ENCODE measurements around the gene PIERCE2. TPM values are rescaled to one million over a fixed set of nuclear protein-coding genes. Genes with fewer than 3 reads are reported as not detected.
"Not testable (repeated sequence)": the region's sequence is repeated elsewhere in the genome, so short reads cannot be mapped to it uniquely, and the experiment has no call there.

The PIERCE2 gene
- total and polyA plus RNA-seq, 2 experiments from 2014 or later = 2.6 to 3.8 TPM

GRCh38 chr15:55446379-55447029, 38.2 kb downstream of the PIERCE2 start:
- H3K4me1 ChIP-seq (ENCODE audit: insufficient read depth); H3K4me3 Mint-ChIP-seq; H3K27ac Mint-ChIP-seq; H3K4me2 ChIP-seq; ATAC-seq; H3K9me2 ChIP-seq (ENCODE audit: insufficient read depth); H3K27me3 Mint-ChIP-seq (ENCODE audit: insufficient read depth, low read depth, poor library complexity); H4K20me1 ChIP-seq (replicated peaks; ENCODE audit: insufficient read depth); DNase-seq (ENCODE audit: low spot score); H3K27ac ChIP-seq (ENCODE audit: low read depth); H3K4me1 Mint-ChIP-seq; H3K27me3 ChIP-seq (ENCODE audit: insufficient read depth); H3K36me3 ChIP-seq (ENCODE audit: insufficient read depth); H3K79me2 ChIP-seq (replicated peaks; ENCODE audit: insufficient read depth); H3K4me3 ChIP-seq; H3F3A ChIP-seq (replicated peaks; ENCODE audit: low read depth); H2AFZ ChIP-seq: not testable (repeated sequence)
- Mint-ChIP-seq H3K9me3 (peaks cover 55% of the 10 kb centered on the region), H3K36me3 (ENCODE audit: low read depth) (peaks cover 28% of the 10 kb centered on the region)

- H3K4me2 ChIP-seq; H3K27ac ChIP-seq (ENCODE audit: low read depth); H3K4me1 Mint-ChIP-seq; H3K79me2 ChIP-seq (replicated peaks; ENCODE audit: insufficient read depth); H4K20me1 ChIP-seq (replicated peaks; ENCODE audit: insufficient read depth); H3K4me1 ChIP-seq (ENCODE audit: insufficient read depth); ATAC-seq; H3K4me3 ChIP-seq; H3K36me3 ChIP-seq (ENCODE audit: insufficient read depth); H3K9me2 ChIP-seq (ENCODE audit: insufficient read depth); H3F3A ChIP-seq (replicated peaks; ENCODE audit: low read depth); H3K27me3 ChIP-seq (ENCODE audit: insufficient read depth); H3K27me3 Mint-ChIP-seq (ENCODE audit: insufficient read depth, low read depth, poor library complexity); H3K4me3 Mint-ChIP-seq; H3K27ac Mint-ChIP-seq; DNase-seq (ENCODE audit: low spot score); H2AFZ ChIP-seq: not testable (repeated sequence)
- Mint-ChIP-seq H3K36me3 (ENCODE audit: low read depth) (peaks cover 28% of the 10 kb centered on the region), H3K9me3 (peaks cover 50% of the 10 kb centered on the region)
These were observed 38.7 kb downstream of the PIERCE2 start for GRCh38 chr15:55447030-55447394.

GRCh38 chr15:55457401-55458022, 49.2 kb downstream of the PIERCE2 start:
- H3K4me1 Mint-ChIP-seq = no peaks in the 10 kb centered on the region
- peaks cover 3% of the 10 kb centered on the region; the same call in 2 of the 3 replicates for H3K9me3 Mint-ChIP-seq
- Histone ChIP-seq H3F3A (replicated peaks; ENCODE audit: low read depth) (no peaks in the 10 kb centered on the region), H3K4me2 (no peak overlapping the region), H3K27me3 (ENCODE audit: insufficient read depth) (no peaks in the 10 kb centered on the region), H3K79me2 (replicated peaks; ENCODE audit: insufficient read depth) (no peaks in the 10 kb centered on the region), H3K4me1 (ENCODE audit: insufficient read depth) (no peaks in the 10 kb centered on the region), H3K9me2 (ENCODE audit: insufficient read depth) (no peaks in the 10 kb centered on the region), H3K36me3 (ENCODE audit: insufficient read depth) (no peaks in the 10 kb centered on the region), H3K4me3 (no peak overlapping the region), H3K27ac (ENCODE audit: low read depth) (no peak overlapping the region), H4K20me1 (replicated peaks; ENCODE audit: insufficient read depth) (no peaks in the 10 kb centered on the region), H2AFZ (no peak overlapping the region)
- DNase-seq (ENCODE audit: low spot score) = no peak
- no peak overlapping the region for H3K27ac Mint-ChIP-seq
- no peak overlapping the region for H3K4me3 Mint-ChIP-seq
- H3K36me3 Mint-ChIP-seq (ENCODE audit: low read depth) = no peaks in the 10 kb centered on the region
- H3K27me3 Mint-ChIP-seq (ENCODE audit: insufficient read depth, low read depth, poor library complexity) = peaks cover 5% of the 10 kb centered on the region
- ATAC-seq = no peak
- TF ChIP-seq POLR2AphosphoS5 (IDR thresholded peaks at IDR 0.05; ENCODE audit: low read depth) (no peak), STAT1 (IDR thresholded peaks at IDR 0.05; ENCODE audit: unreplicated experiment) (no peak), EZH2 (IDR thresholded peaks at IDR 0.05; ENCODE audit: low read depth, unreplicated experiment) (no peak), CTCF (conservative IDR thresholded peaks at IDR 0.05; ENCODE audit: low read depth in 2 of 2) (no peak), ZNF331 (CRISPR knock-in tag; IDR thresholded peaks at IDR 0.05; ENCODE audit: low read depth) (no peak), ETS1 (IDR thresholded peaks at IDR 0.05) (no peak), JUNB (IDR thresholded peaks at IDR 0.05; ENCODE audit: unreplicated experiment) (no peak), ZNF114 (CRISPR knock-in tag; IDR thresholded peaks at IDR 0.05) (no peak), CREB1 (CRISPR knock-in tag; IDR thresholded peaks at IDR 0.05; ENCODE audit: low read depth) (no peak), EZH2phosphoT487 (IDR thresholded peaks at IDR 0.05; ENCODE audit: unreplicated experiment) (no peak), REST (IDR thresholded peaks at IDR 0.05; ENCODE audit: unreplicated experiment) (no peak), NANOG (IDR thresholded peaks at IDR 0.05; ENCODE audit: borderline replicate concordance) (no peak)
